Measurements from ENCODE around the gene DCP1A. TPM values are rescaled to one million over a fixed set of nuclear protein-coding genes. Genes with fewer than 3 reads are reported as not detected.

DCP1A gene
- total RNA-seq, 1 donor from 2014 or later: 41.6 TPM

DNA sequence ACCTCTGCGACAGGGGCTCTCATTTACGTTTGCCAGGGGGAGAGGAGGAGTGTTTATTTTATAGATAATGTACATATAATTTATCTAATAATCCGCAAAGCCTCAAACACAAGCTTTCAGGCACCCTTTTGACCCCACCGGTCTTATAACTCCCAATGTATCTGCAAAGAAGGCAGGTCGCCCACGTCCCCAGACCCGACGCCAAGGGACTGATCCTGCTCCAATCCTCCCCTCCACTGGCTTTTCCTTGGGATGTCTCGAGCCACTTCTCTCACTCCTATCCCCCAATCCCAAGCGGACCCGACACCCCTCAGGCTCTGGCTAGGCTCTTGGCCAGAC, 452 bp downstream of the DCP1A start:
- DNase-seq: no peak
- Mint-ChIP-seq H3K9me3 (ENCODE audit: unreplicated experiment) (no peaks in the 10 kb centered on the region), H3K4me1 (ENCODE audit: low read depth, unreplicated experiment) (peaks cover 17% of the 10 kb centered on the region), H3K36me3 (ENCODE audit: unreplicated experiment) (no peaks in the 10 kb centered on the region), H3K27me3 (ENCODE audit: unreplicated experiment) (no peaks in the 10 kb centered on the region), H3K4me3 (ENCODE audit: unreplicated experiment) (peak overlapping the region; percentile 98), H3K27ac (ENCODE audit: unreplicated experiment) (peak overlapping the region; percentile 99)
- TF ChIP-seq, protein P1, sequence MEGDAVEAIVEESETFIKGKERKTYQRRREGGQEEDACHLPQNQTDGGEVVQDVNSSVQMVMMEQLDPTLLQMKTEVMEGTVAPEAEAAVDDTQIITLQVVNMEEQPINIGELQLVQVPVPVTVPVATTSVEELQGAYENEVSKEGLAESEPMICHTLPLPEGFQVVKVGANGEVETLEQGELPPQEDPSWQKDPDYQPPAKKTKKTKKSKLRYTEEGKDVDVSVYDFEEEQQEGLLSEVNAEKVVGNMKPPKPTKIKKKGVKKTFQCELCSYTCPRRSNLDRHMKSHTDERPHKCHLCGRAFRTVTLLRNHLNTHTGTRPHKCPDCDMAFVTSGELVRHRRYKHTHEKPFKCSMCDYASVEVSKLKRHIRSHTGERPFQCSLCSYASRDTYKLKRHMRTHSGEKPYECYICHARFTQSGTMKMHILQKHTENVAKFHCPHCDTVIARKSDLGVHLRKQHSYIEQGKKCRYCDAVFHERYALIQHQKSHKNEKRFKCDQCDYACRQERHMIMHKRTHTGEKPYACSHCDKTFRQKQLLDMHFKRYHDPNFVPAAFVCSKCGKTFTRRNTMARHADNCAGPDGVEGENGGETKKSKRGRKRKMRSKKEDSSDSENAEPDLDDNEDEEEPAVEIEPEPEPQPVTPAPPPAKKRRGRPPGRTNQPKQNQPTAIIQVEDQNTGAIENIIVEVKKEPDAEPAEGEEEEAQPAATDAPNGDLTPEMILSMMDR (IDR thresholded peaks at IDR 0.05; ENCODE audit: partially characterized antibody, unreplicated experiment): no peak

DNA sequence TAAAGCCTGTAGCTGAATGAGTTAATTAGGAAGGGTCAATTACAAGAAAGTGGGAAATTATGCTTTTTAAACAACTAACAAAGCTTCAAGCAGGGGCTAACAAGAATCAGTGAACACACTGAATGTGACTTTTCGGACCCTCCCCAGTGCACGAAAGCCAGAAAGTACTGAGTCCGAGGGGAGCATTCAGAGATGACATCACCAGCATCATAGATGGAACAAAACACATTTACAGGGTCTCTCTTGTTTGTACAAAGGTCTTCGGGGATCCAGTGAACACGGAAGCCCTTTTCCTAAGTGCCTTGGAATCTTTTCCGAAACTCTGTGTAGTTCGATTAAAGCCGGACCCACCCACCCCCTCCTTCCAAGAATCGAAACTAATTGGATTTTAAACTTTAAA, 829 bp downstream of the DCP1A start:
- peak overlapping the region; percentile 98 for H3K4me3 Mint-ChIP-seq (ENCODE audit: unreplicated experiment)
- DNase-seq: peak; percentile 25
- peaks cover 17% of the 10 kb centered on the region for H3K4me1 Mint-ChIP-seq (ENCODE audit: low read depth, unreplicated experiment)
- no peaks in the 10 kb centered on the region for H3K36me3 Mint-ChIP-seq (ENCODE audit: unreplicated experiment)
- no peaks in the 10 kb centered on the region for H3K27me3 Mint-ChIP-seq (ENCODE audit: unreplicated experiment)
- H3K9me3 Mint-ChIP-seq (ENCODE audit: unreplicated experiment): no peaks in the 10 kb centered on the region
- H3K27ac Mint-ChIP-seq (ENCODE audit: unreplicated experiment): peak overlapping the region; percentile 99
- TF ChIP-seq, protein P1 (IDR thresholded peaks at IDR 0.05; ENCODE audit: partially characterized antibody, unreplicated experiment): no peak

DNA sequence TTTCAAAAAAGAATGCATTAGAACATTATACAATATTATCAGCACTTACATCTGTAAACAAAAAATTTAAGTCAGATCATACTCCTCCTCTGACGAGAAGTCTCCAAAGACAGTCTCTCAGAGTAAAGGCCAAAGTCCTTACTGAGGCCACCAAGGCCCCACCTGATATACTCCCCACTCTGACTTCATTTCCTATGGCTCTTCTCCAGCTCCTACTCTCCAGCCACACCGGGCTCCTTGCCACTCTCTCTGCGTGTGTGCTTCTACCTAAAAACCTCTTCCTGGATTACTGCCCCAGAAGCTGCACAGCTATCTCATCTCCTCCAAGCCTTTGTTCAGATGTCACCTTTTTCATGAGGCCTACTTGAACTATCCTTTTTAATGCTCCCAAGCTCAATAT, 5.0 kb downstream of the DCP1A start:
- Mint-ChIP-seq H3K4me3 (ENCODE audit: unreplicated experiment) (no peak overlapping the region), H3K27ac (ENCODE audit: unreplicated experiment) (no peak overlapping the region), H3K9me3 (ENCODE audit: unreplicated experiment) (no peaks in the 10 kb centered on the region), H3K36me3 (ENCODE audit: unreplicated experiment) (no peaks in the 10 kb centered on the region), H3K27me3 (ENCODE audit: unreplicated experiment) (no peaks in the 10 kb centered on the region), H3K4me1 (ENCODE audit: low read depth, unreplicated experiment) (peaks cover 8% of the 10 kb centered on the region)
- TF ChIP-seq, protein P1 (IDR thresholded peaks at IDR 0.05; ENCODE audit: partially characterized antibody, unreplicated experiment): no peak
- DNase-seq: no peak

DNA sequence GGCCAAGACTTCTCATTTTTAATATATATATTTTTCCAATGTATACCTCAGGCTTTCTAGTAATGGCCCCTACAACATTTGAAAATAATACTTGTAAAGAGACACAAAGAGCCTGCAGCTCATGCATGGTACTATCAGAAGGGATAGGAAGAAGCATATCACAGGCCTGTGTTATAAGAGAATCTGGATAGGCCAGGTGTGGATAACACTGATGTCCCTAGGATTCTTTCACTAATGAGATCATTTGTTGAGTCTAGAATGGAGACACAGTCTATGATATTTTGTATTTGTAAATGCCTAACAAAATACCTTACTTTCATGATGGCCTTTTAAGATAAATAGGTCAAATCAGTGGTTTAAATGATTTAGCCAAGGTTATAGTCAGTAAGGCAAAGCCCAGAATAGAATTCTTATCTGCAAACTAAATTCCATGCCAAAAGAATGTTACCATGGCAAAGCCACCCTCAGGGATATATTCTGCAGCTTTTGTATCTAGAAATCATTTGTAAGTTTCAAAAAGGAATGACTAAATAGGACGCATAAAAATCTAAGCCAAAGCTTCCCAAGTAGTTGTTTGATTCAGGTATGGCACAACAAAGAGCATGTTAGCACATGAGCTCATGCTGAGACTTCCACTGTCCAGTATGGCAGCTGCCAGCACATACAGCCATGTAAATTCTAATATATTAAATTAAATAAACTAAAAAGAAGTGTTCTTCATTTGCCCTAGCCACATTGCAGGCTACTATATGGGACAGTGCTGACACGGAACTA, 10.0 kb downstream of the DCP1A start:
- no peaks in the 10 kb centered on the region for H3K4me1 Mint-ChIP-seq (ENCODE audit: low read depth, unreplicated experiment)
- TF ChIP-seq, protein P1 (IDR thresholded peaks at IDR 0.05; ENCODE audit: partially characterized antibody, unreplicated experiment): no peak
- H3K27ac Mint-ChIP-seq (ENCODE audit: unreplicated experiment): no peak overlapping the region
- no peak overlapping the region for H3K4me3 Mint-ChIP-seq (ENCODE audit: unreplicated experiment)
- peaks cover 2% of the 10 kb centered on the region for H3K27me3 Mint-ChIP-seq (ENCODE audit: unreplicated experiment)
- peaks cover 4% of the 10 kb centered on the region for H3K36me3 Mint-ChIP-seq (ENCODE audit: unreplicated experiment)
- H3K9me3 Mint-ChIP-seq (ENCODE audit: unreplicated experiment): no peaks in the 10 kb centered on the region
- DNase-seq: no peak

DNA sequence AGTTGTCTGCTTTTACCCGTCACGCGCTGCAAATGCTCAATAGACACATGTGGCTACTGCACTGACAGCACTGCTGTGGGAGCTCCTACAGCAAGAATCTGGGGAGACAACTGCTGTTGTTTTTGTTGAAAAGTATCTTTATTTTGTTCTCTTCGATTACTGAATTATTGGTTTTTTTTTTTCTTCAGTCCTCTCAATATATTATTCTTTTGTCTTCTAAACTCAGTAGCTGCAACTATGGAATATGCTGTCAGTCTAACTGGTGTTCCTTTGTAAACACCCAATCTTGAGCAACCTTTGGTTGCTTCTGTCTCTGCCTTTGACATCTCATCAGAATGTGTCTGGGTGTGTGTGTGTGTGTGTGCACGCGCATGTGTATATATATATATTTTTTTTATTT, 12.6 kb downstream of the DCP1A start:
- H3K9me3 Mint-ChIP-seq (ENCODE audit: unreplicated experiment): no peaks in the 10 kb centered on the region
- H3K36me3 Mint-ChIP-seq (ENCODE audit: unreplicated experiment): peaks cover 4% of the 10 kb centered on the region
- peaks cover 2% of the 10 kb centered on the region for H3K27me3 Mint-ChIP-seq (ENCODE audit: unreplicated experiment)
- TF ChIP-seq, protein P1 (IDR thresholded peaks at IDR 0.05; ENCODE audit: partially characterized antibody, unreplicated experiment): no peak
- H3K4me3 Mint-ChIP-seq (ENCODE audit: unreplicated experiment): no peak overlapping the region
- H3K27ac Mint-ChIP-seq (ENCODE audit: unreplicated experiment): no peak overlapping the region
- no peak for DNase-seq
- no peaks in the 10 kb centered on the region for H3K4me1 Mint-ChIP-seq (ENCODE audit: low read depth, unreplicated experiment)

Measured in glutamatergic neuron (in vitro differentiated cells).